Fibroblast of gingiva (primary cell): ENCODE data around the gene SLC49A3.
"Not testable (repeated sequence)": the region's sequence is repeated elsewhere in the genome, so short reads cannot be mapped to it uniquely, and the experiment has no call there.

Experiments used
- DNase-seq: peaks from one replicate; pipeline ENCODE4 v3.0.0-alpha.2; 2011; ENCODE audit warnings: low read depth

Gene SLC49A3

DNA sequence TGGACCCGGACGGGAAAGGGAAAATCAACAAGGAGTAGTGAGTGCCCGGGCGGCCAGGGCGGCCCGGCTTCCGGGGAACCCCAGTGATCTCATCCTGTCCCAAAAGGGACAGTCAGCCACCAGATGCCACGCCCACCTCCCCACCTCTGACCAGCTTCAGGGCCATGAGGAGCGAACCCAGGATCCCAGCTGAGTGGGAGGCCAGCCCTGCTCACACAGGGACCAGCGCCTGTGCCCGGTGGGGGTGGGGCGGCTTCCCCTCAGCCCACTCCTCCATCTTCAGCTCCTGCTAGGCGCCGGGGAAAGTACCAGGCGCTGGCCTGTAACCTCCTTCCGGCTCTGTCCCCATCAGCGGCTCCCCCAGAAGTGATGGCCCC is 8.4 kb downstream of the SLC49A3 start:
- no peak for DNase-seq

DNA sequence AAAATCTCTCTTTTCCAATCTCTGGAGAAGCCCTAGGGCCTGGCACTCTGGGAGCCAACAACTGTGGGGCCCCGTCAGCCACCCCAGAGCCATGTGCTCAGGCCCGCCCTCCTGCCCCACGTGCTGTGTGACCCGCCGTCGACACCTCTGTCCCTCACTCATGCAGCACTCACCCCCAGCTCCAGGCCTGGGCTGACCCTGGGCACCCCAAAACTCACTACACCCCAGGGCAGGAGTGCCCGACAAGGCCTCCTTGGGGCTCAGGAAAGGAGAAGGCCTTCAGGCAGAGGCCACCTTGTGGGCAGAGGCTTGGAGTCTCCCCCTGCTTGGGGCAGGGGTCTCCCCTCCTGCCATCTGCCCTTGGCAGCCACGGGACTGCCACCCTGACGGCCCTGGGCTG is 8.9 kb downstream of the SLC49A3 start:
- DNase-seq = no peak

DNA sequence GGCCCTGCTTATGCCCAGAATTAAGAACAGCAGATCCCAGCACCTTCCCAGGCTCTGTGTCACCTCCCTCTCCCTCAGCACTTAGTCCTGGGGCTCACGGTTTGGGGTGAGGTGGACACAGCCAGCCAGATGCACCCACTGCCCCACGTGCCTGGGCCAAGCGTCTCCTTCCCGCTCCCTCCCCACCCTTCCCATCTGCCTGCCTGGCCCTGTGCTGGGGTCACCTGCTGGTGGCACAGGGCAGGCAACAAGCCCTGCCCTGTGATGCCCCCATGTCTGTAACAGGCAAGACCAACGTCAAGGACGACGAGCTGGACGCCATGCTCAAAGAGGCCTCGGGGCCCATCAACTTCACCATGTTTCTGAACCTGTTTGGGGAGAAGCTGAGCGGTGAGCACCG is 9.3 kb downstream of the SLC49A3 start:
- DNase-seq = no peak

DNA sequence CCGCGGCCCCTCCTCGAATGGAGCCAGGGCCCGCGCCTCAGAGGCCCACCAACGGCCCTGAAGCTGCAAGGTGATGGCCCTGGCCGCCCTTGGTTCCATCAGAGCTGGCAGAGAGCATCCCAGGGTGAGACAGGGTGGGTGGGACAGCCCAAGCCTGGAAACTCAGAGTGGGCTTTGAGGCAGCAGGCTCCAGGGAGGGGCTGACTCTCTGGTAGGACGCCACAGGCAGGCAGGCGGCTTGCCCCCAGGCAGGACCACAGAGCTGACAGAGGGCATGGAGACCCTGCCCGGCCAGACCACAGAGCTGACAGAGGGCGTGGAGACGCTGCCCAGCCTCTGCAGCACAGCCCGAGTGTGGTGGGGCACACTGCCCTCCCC is 9.9 kb downstream of the SLC49A3 start:
- DNase-seq = no peak

DNA sequence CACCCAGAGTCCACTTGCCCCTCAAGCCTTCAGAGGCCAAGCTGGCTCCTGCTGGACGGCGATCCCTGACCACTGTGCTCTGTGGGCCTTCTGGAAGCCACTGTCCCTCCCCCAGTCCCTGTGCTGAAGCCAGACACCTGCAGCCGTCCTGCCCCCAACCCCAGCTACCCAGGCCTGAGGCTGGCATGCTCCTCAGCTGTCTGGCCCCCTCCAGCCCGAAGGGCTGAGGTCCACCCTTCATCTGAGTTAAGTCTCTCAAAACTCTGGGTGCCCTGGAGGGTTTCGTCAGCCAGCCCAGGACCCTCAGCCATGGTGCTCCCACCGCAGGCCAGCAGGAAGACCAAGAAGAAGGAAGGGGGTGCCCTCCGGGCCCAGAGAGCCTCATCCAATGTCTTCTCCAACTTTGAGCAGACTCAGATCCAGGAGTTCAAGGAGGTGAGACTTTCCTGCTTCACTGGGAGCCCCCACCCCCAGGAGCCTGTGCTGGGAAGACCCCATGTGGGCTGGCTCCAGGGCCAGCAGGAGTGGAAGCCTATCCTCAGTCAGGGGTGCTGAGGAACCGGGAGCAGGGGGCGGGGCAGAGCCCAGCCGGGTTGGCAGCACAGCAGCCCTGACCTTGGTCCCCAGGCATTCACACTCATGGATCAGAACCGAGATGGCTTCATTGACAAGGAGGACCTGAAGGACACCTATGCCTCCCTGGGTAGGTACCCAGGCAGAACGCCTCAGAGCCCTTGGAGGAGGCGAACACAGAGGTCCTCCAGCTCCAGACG is 10.4 kb downstream of the SLC49A3 start:
- no peak for DNase-seq

DNA sequence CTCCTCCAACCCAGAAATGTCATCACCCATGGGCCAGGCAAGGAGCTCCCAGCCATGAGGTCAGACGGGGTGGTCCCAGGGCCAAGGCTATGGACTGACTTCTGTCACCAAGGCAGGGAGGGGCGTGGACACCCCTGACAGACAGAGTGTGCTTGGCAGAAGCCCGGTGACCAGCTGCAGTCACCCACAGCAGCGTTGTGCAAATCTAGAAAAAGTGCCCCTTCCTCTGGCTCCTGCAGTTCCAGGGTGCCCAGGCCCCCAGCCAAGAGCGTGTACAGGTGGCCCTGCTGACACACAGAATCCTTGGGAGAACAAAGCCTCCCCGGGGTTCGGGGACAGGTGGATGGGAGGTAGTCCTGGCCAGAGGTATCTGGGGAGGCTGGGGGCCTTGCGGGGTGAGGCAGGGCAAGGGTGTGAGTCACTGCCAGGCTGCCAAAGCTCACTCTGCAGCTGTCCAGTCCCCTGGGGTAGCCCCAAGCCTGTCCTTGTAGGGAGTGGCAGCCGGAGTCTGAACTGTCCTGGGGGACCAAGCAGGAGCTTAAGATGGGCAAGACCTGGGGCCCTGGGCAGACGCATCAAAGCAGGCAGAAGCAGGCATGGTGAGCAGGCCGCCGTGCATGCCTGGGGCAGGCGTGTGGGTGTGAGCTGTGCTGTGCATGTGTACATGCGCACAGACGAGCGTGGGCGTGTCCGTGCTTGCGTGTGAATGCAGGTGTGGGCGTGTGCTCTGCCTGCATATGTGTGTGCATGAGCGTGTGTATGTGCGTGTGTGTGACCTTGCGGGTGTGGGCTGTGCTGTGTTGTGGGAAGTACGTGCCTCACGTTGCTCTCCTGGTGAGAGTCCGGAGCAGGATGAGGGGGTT is 11.3 kb downstream of the SLC49A3 start:
- no peak for DNase-seq

DNA sequence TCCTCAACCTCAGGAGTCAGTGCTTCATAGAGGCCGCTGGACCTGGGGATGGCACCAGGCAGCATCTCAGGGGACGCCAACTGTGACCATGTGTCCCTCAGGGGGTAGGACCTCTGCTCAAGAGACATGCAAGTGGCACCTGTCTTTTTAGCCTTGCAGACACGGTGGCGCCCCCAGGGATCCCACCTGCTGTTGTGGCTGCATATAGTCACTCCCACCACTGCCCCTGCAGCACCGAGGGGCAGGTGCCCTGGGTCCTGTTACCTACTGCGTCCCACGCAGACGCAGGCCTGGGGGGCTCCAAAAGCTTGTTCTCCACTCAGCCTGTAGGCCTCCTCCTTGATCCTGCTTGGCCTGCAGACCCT is 12.1 kb downstream of the SLC49A3 start:
- no peak for DNase-seq

DNA sequence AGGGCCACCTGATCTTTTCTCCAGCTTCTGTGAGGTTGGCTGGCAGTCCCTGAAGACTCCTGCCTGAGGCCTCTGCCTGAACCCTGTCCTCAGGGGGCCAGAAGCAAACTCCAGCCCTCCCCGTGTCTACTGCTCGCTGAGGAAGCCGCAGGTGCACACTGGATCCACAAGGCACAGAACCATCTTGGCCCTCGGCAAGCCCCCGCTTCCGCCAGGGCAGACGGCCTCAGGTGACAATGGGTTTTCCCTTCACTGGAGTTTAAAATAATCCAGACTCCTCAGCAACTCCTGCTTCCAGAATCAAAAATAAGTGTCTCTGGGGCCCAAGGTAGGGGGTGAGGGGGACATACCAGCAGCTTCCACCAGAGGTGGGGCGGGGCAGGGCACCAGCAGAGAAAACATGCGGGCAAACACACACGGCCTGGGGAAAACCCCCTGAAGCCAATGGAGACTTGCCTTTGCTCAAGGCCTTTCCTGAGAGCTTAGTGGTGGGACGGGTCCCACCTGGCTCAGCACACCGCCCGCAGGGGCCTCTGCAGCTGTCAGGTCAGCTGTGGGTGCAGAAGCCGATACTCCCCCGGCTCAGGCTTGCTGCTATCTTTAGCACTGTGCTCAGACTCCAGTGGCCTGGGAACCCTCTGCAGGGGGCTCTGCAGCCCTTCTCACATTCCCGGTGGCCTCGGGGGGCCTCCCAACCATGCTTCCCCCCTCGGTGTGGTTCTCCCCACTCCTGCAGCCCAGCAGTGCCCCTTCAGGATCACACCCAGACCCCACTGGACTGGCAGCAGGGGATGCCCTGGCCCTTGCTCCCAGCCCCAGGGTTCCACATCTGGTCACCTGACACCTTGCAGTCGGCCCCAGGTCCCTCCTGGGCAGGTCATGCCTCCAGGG is 12.7 kb downstream of the SLC49A3 start:
- DNase-seq = no peak

DNA sequence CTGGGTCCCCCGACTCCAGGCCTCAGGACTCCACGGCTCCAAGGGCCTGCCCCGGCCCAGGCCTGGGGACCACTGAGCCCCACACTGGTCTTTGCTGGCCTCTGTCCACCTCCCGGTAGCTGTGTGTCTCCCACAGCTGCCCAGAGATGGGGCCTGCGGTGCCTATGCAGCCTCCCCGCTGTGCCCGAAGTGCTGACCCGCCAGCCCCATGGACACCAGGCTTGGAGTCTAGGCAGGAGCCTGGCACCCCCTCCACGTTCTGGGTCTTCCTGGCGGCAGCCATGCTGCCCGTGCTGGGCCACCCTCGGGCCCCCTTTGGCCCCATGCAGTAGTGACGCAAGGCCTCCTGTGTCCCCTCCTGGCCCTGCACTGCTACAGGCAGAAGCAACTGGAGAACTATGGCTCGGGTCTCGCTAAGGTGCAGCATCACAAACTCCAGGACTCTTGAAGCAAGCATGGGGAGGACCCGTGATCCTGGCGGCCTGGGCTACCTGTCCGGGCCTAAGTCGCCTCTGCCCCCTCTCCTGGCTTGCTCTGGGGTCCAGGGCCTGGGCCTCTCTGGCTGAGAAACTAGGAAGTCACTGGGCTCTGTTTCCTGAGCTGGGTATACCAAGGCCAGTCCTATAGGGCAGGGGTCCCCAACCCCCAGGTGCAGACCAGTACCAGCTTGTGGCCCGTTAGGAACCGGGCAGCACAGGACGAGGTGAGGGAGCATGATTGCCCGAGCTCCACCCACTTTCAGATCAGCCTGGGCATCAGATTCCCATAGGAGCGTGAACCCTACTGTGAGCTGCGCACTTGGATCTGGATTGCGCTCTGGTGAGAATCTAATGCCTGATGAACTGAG is 13.7 kb downstream of the SLC49A3 start:
- no peak for DNase-seq

DNA sequence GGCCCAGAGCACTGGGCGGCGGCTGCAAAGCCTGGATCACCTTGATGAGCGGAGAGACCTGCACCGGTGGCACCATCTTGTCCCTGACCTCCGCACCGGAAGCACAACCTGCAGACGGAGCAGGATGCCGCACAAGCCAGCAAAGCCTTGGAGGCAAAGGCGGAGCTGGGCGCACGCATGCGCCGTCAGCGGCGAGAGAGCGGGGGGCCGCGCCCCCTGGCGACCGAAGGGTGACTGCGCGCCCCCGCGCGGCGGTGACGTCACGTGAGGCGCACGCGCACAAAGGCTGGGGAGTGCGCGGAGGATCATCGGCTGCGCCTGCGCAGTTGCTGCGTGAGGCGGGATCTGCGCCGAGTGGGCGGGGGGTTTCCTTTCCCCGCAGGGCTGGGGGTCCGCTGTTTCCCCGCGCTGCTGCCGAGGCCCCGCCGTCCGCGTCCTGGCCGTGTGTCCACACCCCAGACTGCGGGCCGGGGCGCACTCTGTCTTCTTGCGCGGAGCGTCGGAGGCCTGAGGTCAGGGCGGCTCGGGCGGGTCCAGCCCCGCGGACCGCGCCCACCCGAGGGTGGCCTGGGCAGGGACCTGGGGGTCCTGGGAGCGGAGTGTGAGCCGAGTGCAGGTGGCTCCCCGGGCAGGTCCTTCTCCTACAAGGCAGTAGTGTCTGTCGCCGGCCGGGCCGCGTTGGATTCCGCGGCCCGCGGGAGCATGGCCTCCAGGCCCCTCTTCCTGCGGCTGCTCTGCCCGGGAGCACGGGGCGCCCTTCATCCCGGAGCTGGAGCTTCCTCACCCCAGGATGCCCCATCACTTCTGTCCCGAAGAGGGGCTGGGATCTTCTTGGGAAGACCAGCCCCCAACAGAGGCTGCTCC is 14.5 kb downstream of the SLC49A3 start, which contains the start of the genes ATP5ME and MYL5:
ATP5ME (minus strand) TSS at position 105 of the 864 bp plus-strand sequence; CDS start at position 76, 29 bp downstream.
MYL5 (plus strand) TSS at position 371 of the 864 bp plus-strand sequence. CDS start 3,485 bp downstream, outside the sequence.
- DNase-seq = peak; percentile 93

DNA sequence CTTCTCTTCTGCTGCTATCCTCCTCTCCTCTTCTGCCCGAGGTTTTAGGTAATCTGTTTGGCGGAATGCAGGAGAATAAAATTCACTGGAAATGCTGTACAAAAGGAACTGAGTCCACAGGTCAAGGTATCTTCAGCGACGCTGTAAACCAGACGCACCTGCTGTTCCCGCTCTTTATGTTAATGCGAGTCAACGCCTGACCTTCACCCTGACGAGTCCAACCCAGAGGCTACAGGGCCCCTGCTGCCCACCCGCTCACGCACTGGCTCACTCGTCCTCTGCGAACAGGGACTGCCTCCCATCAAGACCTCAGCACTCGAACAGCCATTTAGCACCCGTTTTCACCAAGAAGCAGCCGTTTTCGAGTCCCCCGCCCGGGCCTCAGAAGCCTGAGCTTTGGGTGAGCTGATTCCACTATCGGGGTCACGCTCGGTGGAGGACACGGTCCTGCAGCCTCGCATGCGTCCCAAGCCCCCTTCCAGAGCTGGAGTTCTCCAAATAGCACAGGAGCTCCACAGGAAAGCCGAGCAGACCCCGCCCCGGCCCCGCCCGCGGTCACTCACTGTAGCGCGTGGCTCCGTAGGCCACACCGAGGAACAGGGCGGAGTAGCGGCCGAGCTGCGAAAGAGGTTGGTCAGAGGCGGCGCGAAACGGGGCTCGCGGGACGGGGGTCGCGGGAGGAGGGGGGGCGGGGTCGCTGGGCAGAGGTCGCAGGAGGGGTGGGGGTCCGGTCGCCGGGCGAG is 15.4 kb downstream of the SLC49A3 start:
- DNase-seq = peak; percentile 26

DNA sequence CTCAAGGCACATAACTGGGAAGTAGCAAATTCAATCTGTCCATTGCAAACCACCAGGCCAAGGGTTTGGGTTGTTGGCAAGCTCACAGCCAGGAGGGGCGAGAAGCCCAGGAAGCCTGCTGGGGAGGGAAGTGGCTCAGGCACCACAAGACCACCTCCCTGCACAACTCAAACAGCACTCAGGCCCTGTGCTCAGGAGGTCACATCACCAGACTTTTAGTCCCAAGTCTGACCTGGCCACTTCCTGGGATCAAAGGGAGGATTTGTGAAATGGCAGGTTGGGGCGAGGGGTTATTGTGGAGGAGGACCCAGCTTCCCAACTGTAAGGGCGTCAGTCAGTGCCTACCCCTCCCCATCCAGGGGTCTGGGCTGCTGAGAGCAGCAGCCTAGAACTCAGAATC is 17.2 kb downstream of the SLC49A3 start:
- DNase-seq = no peak

DNA sequence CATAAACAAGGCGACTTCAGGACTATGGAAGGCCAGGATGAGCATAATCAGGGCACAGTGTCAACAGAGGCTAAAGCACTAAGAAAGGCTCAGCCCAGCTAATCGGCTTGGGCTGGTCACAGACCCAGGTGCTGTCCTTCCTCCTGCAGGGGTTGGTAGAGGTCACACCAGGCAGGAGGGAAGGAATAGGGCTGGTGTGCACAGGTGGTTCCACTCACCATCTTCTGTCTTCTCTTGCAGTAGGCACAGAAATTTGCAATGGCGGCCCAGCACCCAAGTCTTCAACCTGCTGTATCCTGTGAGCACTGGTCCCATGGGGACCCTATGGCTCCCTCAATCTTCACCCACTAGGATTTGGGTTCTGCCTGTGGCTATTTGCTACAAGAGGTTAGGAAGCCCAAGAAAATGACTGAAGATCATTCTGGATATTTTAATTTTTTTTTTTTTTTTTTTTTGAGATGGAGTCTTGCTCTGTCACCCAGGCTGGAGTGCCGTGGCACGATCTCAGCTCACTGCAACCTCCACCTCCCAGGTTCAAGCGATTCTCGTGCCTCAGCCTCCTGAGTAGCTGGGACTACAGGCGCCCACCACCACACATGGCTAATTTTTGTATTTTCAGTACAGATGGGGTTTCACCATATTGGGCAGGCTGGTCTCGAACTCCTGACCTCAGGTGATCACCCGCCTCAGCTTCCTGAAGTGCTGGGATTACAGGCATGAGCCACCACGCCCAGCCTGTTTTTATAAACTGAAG is 19.0 kb downstream of the SLC49A3 start:
- not testable (repeated sequence) for DNase-seq

DNA sequence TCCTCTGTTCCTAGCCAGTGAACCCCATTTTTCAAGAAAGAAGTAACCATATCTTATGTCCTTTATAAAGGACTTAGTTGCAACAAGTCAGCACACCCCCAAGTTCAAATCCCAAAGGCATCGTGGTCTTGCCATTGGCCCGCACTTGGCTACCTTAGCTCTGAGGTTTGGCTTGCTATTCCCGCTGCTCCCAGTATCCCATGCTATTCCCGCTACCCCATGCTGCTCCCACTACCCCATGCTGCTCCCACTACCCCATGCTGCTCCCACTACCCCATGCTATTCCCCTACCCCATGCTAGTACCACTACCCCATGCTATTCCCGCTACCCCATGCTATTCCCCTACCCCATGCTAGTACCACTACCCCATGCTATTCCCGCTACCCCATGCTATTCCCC is 20.7 kb downstream of the SLC49A3 start:
- not testable (repeated sequence) for DNase-seq

DNA sequence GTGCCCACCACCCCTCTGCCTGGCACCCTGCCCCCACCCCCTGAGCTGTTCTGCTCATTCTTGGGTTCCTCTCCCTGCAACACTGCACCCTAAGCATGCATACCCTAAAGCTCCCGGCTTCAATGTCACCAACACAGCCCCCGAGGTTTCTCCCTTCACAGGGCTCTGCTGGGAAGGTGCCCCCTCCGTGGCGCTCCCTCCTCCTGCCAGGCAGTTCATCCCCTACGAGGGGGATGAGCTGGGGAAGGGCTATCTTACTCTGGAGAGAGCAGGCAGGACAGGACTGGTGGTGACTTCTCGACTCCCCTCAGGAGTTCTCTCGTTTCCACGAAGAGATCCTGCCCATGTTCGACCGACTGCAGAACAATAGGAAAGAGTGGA is 21.4 kb downstream of the SLC49A3 start:
- no peak for DNase-seq

DNA sequence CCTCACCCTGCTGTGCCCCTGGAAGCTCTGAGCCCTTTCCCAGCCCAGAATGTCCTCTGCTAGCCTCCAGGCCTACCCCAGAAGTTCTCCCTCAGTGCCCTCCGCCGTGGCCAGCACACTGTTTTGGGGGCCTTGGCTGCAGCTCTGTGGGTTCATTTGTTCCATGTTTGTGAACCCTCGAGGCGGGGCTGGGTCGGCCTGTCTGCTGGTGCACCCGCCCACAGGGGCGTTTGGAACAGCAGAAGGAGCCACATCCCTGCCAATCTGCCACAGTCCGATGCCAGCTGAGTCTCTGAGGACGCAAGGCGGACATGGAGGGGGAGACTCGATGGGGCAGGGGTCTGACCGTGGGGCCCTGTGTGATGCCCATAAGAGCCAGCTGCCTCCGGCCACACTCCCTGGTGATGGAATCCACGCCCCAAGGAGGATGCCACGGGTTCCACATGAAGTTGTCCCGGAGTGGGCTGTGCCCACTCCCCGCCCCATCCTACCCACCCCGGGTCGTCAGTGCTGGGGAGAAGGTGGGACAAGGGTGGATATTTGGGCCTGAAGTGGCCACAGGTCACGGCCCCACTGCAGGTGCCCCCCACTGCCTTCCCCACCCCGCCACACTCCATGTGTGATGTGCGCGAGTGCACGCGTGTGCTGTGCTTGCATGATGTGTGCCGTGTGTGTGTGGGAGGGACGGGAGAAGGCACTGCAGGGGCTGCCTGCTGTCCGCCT is 22.0 kb downstream of the SLC49A3 start:
- DNase-seq = no peak

DNA sequence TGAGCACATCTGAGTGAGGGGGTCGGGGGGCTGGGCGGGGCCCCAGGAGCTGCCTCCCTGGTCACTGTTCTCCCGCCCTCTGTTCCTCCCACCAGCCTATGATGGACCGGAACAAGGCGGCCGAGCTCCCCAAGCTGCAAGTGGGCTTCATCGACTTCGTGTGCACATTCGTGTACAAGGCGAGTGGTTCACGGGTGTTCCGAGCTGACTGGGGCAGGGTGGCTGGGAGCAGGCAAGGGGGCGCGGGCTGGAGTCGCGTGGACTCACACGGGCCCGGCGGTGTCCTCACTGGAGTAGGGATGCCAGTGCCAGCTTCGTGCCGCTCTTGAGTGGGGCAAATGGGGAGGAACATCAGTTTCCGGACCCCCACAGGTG is 22.5 kb downstream of the SLC49A3 start:
- no peak for DNase-seq

DNA sequence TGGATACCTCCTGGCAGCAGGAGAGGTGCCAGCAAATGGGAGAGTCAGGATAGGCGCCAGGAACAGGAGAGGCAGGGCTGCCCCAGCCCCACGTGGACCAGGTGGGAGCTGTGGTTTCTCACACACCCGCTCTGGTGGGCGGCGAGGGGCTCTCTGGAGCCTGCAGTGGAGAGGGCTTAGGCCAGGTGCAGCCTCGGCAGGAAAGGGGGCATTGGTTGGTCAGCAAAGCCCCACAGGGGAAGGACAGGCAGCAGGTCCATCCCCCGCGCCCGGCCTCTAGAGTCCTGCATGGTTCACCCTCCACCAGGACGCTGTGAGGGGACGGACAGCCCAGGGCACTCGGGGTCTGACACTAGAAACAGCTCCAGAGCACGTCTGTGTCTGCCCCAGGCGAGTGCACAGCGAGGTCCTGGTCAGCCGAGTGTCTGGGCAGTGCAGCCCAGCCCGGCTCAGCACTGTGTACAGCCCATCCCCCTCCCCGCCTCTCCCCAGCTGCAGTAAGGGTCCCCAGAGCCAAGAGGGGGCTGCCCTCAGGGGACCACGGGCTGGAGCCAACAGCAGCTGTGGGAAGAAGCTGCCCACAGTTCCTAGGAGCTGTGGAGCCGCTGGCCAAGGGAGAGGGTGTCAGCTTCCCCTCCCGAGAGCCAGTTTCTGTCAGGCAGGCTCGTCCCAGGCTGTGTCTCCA is 23.1 kb downstream of the SLC49A3 start:
- no peak for DNase-seq
